ENCODE results near the gene STK25.
"Not testable (repeated sequence)": the region's sequence is repeated elsewhere in the genome, so short reads cannot be mapped to it uniquely, and the experiment has no call there.

STK25 gene

GRCh38 chr2:241473399-241473798, 35.0 kb downstream of the STK25 start:
- in situ Hi-C loops (cut with HindIII; ENCODE audit: low sequenced_read_pairs) = no loop called here

- in situ Hi-C loops (cut with HindIII; ENCODE audit: low sequenced_read_pairs) = no loop called here
Observed at GRCh38 chr2:241469746-241470145, 38.6 kb downstream of the STK25 start.

- in situ Hi-C loops (cut with HindIII; ENCODE audit: low sequenced_read_pairs) = no loop called here
Observed at GRCh38 chr2:241468476-241468781, 40.0 kb downstream of the STK25 start.

- in situ Hi-C loops (cut with HindIII; ENCODE audit: low sequenced_read_pairs) = no loop called here
Observed at GRCh38 chr2:241467777-241468475, 40.5 kb downstream of the STK25 start.

- in situ Hi-C loops (cut with HindIII; ENCODE audit: low sequenced_read_pairs) = no loop called here
Observed at GRCh38 chr2:241466230-241466629, 42.2 kb downstream of the STK25 start.

GRCh38 chr2:241465543-241465942, 42.8 kb downstream of the STK25 start:
- in situ Hi-C loops (cut with HindIII; ENCODE audit: low sequenced_read_pairs) = no loop called here

GRCh38 chr2:241463276-241464135, 44.9 kb downstream of the STK25 start:
- in situ Hi-C loops (cut with HindIII; ENCODE audit: low sequenced_read_pairs) = no loop called here

- in situ Hi-C loops (cut with HindIII; ENCODE audit: low sequenced_read_pairs) = no loop called here
Observed at GRCh38 chr2:241461693-241462677, 46.4 kb downstream of the STK25 start.

GRCh38 chr2:241460631-241461030, 47.8 kb downstream of the STK25 start:
- in situ Hi-C loops (cut with HindIII; ENCODE audit: low sequenced_read_pairs) = no loop called here

GRCh38 chr2:241459520-241459919, 48.9 kb downstream of the STK25 start:
- in situ Hi-C loops (cut with HindIII; ENCODE audit: low sequenced_read_pairs) = no loop called here

- in situ Hi-C loops (cut with HindIII; ENCODE audit: low sequenced_read_pairs) = no loop called here
Observed at GRCh38 chr2:241458687-241459086, 49.7 kb downstream of the STK25 start.

GRCh38 chr2:241456546-241456945, 51.8 kb downstream of the STK25 start:
- in situ Hi-C loops (cut with HindIII; ENCODE audit: low sequenced_read_pairs) = no loop called here

GRCh38 chr2:241454837-241455485, 53.4 kb downstream of the STK25 start:
- in situ Hi-C loops (cut with HindIII; ENCODE audit: low sequenced_read_pairs) = no loop called here

GRCh38 chr2:241453919-241454318, 54.5 kb downstream of the STK25 start:
- in situ Hi-C loops (cut with HindIII; ENCODE audit: low sequenced_read_pairs) = not testable (repeated sequence)

GRCh38 chr2:241451840-241452506, 56.4 kb downstream of the STK25 start:
- in situ Hi-C loops (cut with HindIII; ENCODE audit: low sequenced_read_pairs) = no loop called here

- in situ Hi-C loops (cut with HindIII; ENCODE audit: low sequenced_read_pairs) = not testable (repeated sequence)
Observed at GRCh38 chr2:241450092-241450491, 58.3 kb downstream of the STK25 start.

GRCh38 chr2:241445426-241445825, 63.0 kb downstream of the STK25 start:
- in situ Hi-C loops (cut with HindIII; ENCODE audit: low sequenced_read_pairs) = no loop called here

- in situ Hi-C loops (cut with HindIII; ENCODE audit: low sequenced_read_pairs) = no loop called here
Observed at GRCh38 chr2:241443486-241444223, 64.7 kb downstream of the STK25 start.
